IMR-90 (cell line): ENCODE results near the gene TTL. TPM values are rescaled to one million over a fixed set of nuclear protein-coding genes. Genes with fewer than 3 reads are reported as not detected.

ENCODE experiments used
- ATAC-seq: fragments of 200-7000 bp; cut with Tn5 transposase; 2 replicates; pipeline ENCODE4 v1.9.1; 2020; ENCODE audit warnings: low read depth, mild to moderate bottlenecking, moderate library complexity
- BruUV-seq: library from RNA; stranded (reverse); fragments of 400-500 nt; replicated peaks from 2 replicates; lab custom pipeline; 2021; lab: Mats Ljungman, UMichigan
- CTCF ChIA-PET: fragments of 300-600 bp; formaldehyde crosslinking; extraction: SDS; loops from one replicate; lab custom pipeline; 2021; ENCODE audit warnings: antibody characterized with exemption; lab: Yijun Ruan, JAX
- POLR2A ChIA-PET: fragments of 300-600 bp; sonication (Branson Sonifier 250); formaldehyde crosslinking; loops from one replicate; lab custom pipeline; 2022; ENCODE audit warnings: antibody characterized with exemption; ENCODE audit not compliant: unreplicated experiment; lab: Charles Lee
- DNase-seq: peaks from one replicate; pipeline ENCODE4 v3.0.0; 2013
- H2AFZ ChIP-seq: replicated peaks from 2 replicates; pipeline ENCODE3; 2013; ENCODE audit warnings: low read length, mild to moderate bottlenecking; ENCODE audit not compliant: poor library complexity
- H2AK5ac ChIP-seq: 2 replicates; pipeline ENCODE4 v1.6.1; 2013; ENCODE audit warnings: low read depth, low read length, inconsistent platforms
- H2AK9ac ChIP-seq: replicated peaks from 2 replicates; pipeline ENCODE3; 2013; ENCODE audit warnings: mild to moderate bottlenecking, low read depth, low read length, moderate library complexity; ENCODE audit not compliant: poor library complexity
- H2BK120ac ChIP-seq: 2 replicates; pipeline ENCODE4 v1.6.1; 2013; ENCODE audit warnings: low read depth, low read length, inconsistent platforms
- H2BK15ac ChIP-seq: 3 replicates; pipeline ENCODE4 v1.6.1; 2013; ENCODE audit warnings: low read depth, low read length, inconsistent platforms
- H2BK20ac ChIP-seq: 2 replicates; pipeline ENCODE4 v1.6.1; 2013; ENCODE audit warnings: low read depth, mild to moderate bottlenecking, inconsistent platforms, low read length, moderate library complexity
- H2BK5ac ChIP-seq: 2 replicates; pipeline ENCODE4 v1.6.1; 2013; ENCODE audit warnings: mild to moderate bottlenecking, low read depth, low read length, inconsistent platforms; ENCODE audit not compliant: poor library complexity, severe bottlenecking
- H3K14ac ChIP-seq: replicated peaks from 2 replicates; pipeline ENCODE4 v1.6.1; 2013; ENCODE audit warnings: low read depth, low read length, inconsistent platforms
- H3K18ac ChIP-seq: 2 replicates; pipeline ENCODE4 v1.6.1; 2013; ENCODE audit warnings: low read depth, low read length, control low read depth
- H3K23ac ChIP-seq: 2 replicates; pipeline ENCODE4 v1.6.1; 2013; ENCODE audit warnings: low read depth, low read length, inconsistent platforms
- H3K27ac ChIP-seq: 2 replicates; pipeline ENCODE4 v1.5.1; 2013; ENCODE audit warnings: mild to moderate bottlenecking, control low read depth, low read length; ENCODE audit not compliant: insufficient read depth
- H3K27me3 ChIP-seq: 2 replicates; pipeline ENCODE4 v1.6.1; 2013; ENCODE audit warnings: low read length; ENCODE audit not compliant: control insufficient read depth, insufficient read depth
- H3K36me3 ChIP-seq: 2 replicates; pipeline ENCODE4 v1.6.1; 2013; ENCODE audit warnings: low read length, mixed read lengths; ENCODE audit not compliant: control insufficient read depth, insufficient read depth
- H3K4ac ChIP-seq: 2 replicates; pipeline ENCODE4 v1.6.1; 2013; ENCODE audit warnings: low read depth, low read length, inconsistent platforms
- H3K4me1 ChIP-seq: 2 replicates; pipeline ENCODE4 v1.6.1; 2013; ENCODE audit warnings: low read length, mixed read lengths; ENCODE audit not compliant: control insufficient read depth, insufficient read depth
- H3K4me2 ChIP-seq: 2 replicates; pipeline ENCODE4 v1.6.1; 2013; ENCODE audit warnings: low read depth, mild to moderate bottlenecking, control low read depth, low read length, moderate library complexity
- H3K4me3 ChIP-seq: 2 replicates; pipeline ENCODE4 v1.5.1; 2013; ENCODE audit warnings: low read depth, mild to moderate bottlenecking, control low read depth, low read length, moderate library complexity; ENCODE audit not compliant: insufficient read depth
- H3K56ac ChIP-seq: 2 replicates; pipeline ENCODE4 v1.6.1; 2013; ENCODE audit warnings: low read length, inconsistent platforms; ENCODE audit not compliant: insufficient read depth; ENCODE audit errors: extremely low read depth
- H3K79me1 ChIP-seq, 2 experiments: 2 replicates each; pipeline ENCODE4 v1.6.1; 2013; ENCODE audit warnings: low read length in 2 of 2, inconsistent platforms in 1 of 2, low read depth in 1 of 2
- H3K9ac ChIP-seq: 2 replicates; pipeline ENCODE4 v1.6.1; 2013; ENCODE audit warnings: low read depth, low read length, control low read depth
- H3K9me1 ChIP-seq: 2 replicates; pipeline ENCODE4 v1.6.1; 2013; ENCODE audit warnings: low read length, inconsistent platforms; ENCODE audit not compliant: insufficient read depth
- H3K9me3 ChIP-seq: 2 replicates; pipeline ENCODE4 v1.6.1; 2013; ENCODE audit warnings: low read length; ENCODE audit not compliant: control insufficient read depth, insufficient read depth
- H4K20me1 ChIP-seq: 2 replicates; pipeline ENCODE4 v1.6.1; 2013; ENCODE audit warnings: low read length, inconsistent platforms; ENCODE audit not compliant: insufficient read depth
- H4K5ac ChIP-seq: 2 replicates; pipeline ENCODE4 v1.6.1; 2013; ENCODE audit warnings: mild to moderate bottlenecking, low read depth, low read length, control low read depth
- H4K8ac ChIP-seq, 2 experiments: 2 replicates each; pipeline ENCODE4 v1.6.1; 2013; ENCODE audit warnings: low read depth in 2 of 2, low read length in 2 of 2, control low read depth in 1 of 2, inconsistent platforms in 1 of 2
- H4K91ac ChIP-seq: 2 replicates; pipeline ENCODE4 v1.6.1; 2013; ENCODE audit warnings: low read depth, low read length, inconsistent platforms; ENCODE audit not compliant: insufficient read depth
- CEBPB ChIP-seq: IDR thresholded peaks from 2 replicates; pipeline ENCODE4 v1.6.1; 2012; ENCODE audit warnings: low read depth, low read length, improper control_type of control experiment
- MXI1 ChIP-seq: IDR thresholded peaks from 2 replicates; pipeline ENCODE4 v1.6.1; 2012; ENCODE audit warnings: low read depth, mild to moderate bottlenecking, low read length, moderate library complexity, borderline replicate concordance
- RAD21 ChIP-seq: IDR thresholded peaks from 2 replicates; pipeline ENCODE4 v1.6.1; 2012; ENCODE audit warnings: low read length, improper control_type of control experiment
- RCOR1 ChIP-seq: IDR thresholded peaks from 2 replicates; pipeline ENCODE4 v1.6.1; 2012; ENCODE audit warnings: mild to moderate bottlenecking, low read length, improper control_type of control experiment; ENCODE audit not compliant: insufficient replicate concordance
- WGBS, 2 experiments: methylation state at CpG; one replicate each; pipeline versions ENCODE4 v1.1.5 to v1.1.7; 2013; ENCODE audit warnings: missing lambda C conversion rate in 2 of 2; ENCODE audit not compliant: insufficient read length in 1 of 2; ENCODE audit errors: extremely low coverage in 2 of 2; 5-methylcytosine and 5-hydroxymethylcytosine counted together
- dilution Hi-C: fragments of 300-500 bp; cut with HindIII; formaldehyde crosslinking; loops from one replicate; pipeline ENCODE4 v1.14.3; 2018; ENCODE audit warnings: low sequenced_read_pairs; ENCODE audit not compliant: unreplicated experiment
- in situ Hi-C: fragments of 300-500 bp; cut with MboI; formaldehyde crosslinking; loops from 3 replicates; pipeline ENCODE4 v1.14.3; 2019; ENCODE audit warnings: low sequenced_read_pairs, inconsistent platforms, mixed read lengths
- intact Hi-C: fragments of 100-400 bp; cut with micrococcal nuclease; formaldehyde crosslinking; loops from 2 replicates; pipeline ENCODE4 v1.10.0; 2022
- polyA plus RNA-seq, 3 experiments: library from polyadenylated mRNA; depleted of rRNA; stranded (reverse); fragments of >200 nt; gene quantifications; 2 replicates each; pipeline ENCODE4 v1.2.3, GENCODE V29; 2012; ENCODE audit warnings: low replicate concordance in 1 of 3
- total RNA-seq: library from RNA; depleted of rRNA; stranded (reverse); fragments of >200 nt; gene quantifications from 2 replicates; pipeline ENCODE4 v1.2.3, GENCODE V29; 2012
- TF ChIP-seq, protein P1 (sequence below): conservative IDR thresholded peaks from 2 replicates; pipeline ENCODE4 v1.5.1; 2012; ENCODE audit warnings: mild to moderate bottlenecking, low read depth, low read length, improper control_type of control experiment

TTL gene
- total and polyA plus RNA-seq, 2 of the 4 experiments (the other 2 are of a cell fraction) = 18.2 to 36.2 TPM

- intact Hi-C loops = no loop called here
- no peak overlapping the region for H3K27ac ChIP-seq
- H3K79me1 ChIP-seq = no peaks in the 10 kb centered on the region
Observed at GRCh38 chr2:112462178-112462577, 19.8 kb upstream of the TTL start.

More at GRCh38 chr2:112462178-112462577, 19.8 kb upstream of the TTL start:
- 70% methylated on average over 2 of the region's 5 CpGs; no CpG with 5 or more reads in 1 of the 2 experiments for WGBS, 2 experiments
- Histone ChIP-seq H4K8ac (no peak overlapping the region), H3K9ac (no peak overlapping the region), H2BK5ac (no peak overlapping the region), H2AFZ (no peak overlapping the region), H4K5ac (no peak overlapping the region), H3K4ac (no peak overlapping the region), H2AK5ac (no peak overlapping the region), H2BK20ac (no peak overlapping the region), H3K56ac (no peak overlapping the region), H3K4me2 (no peak overlapping the region), H2BK15ac (no peak overlapping the region), H3K9me3 (no peaks in the 10 kb centered on the region), H3K4me1 (no peaks in the 10 kb centered on the region), H3K9me1 (no peaks in the 10 kb centered on the region), H2AK9ac (no peak overlapping the region), H3K23ac (no peak overlapping the region), H2BK120ac (no peak overlapping the region), H3K4me3 (no peak overlapping the region), H3K36me3 (no peaks in the 10 kb centered on the region), H3K18ac (no peak overlapping the region), H3K14ac (no peak overlapping the region), H4K91ac (no peak overlapping the region), H3K27me3 (peaks cover 7% of the 10 kb centered on the region), H4K20me1 (no peaks in the 10 kb centered on the region)
- ChIA-PET CTCF (no interaction called here), POLR2A (no interaction called here)
- ATAC-seq (no peak), DNase-seq (no peak)
- in situ Hi-C loops (no loop called here), dilution Hi-C loops (no loop called here)
- no TSS peak for BruUV-seq
- TF ChIP-seq, protein P1, sequence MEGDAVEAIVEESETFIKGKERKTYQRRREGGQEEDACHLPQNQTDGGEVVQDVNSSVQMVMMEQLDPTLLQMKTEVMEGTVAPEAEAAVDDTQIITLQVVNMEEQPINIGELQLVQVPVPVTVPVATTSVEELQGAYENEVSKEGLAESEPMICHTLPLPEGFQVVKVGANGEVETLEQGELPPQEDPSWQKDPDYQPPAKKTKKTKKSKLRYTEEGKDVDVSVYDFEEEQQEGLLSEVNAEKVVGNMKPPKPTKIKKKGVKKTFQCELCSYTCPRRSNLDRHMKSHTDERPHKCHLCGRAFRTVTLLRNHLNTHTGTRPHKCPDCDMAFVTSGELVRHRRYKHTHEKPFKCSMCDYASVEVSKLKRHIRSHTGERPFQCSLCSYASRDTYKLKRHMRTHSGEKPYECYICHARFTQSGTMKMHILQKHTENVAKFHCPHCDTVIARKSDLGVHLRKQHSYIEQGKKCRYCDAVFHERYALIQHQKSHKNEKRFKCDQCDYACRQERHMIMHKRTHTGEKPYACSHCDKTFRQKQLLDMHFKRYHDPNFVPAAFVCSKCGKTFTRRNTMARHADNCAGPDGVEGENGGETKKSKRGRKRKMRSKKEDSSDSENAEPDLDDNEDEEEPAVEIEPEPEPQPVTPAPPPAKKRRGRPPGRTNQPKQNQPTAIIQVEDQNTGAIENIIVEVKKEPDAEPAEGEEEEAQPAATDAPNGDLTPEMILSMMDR = no peak
- TF ChIP-seq RCOR1 = no peak
- no peak for TF ChIP-seq RAD21
- no peak for TF ChIP-seq CEBPB
- no peak for TF ChIP-seq MXI1
